Right hindlimb (tissue), 1 donor: ENCODE results near the gene NEDD9.

Source experiments
- DNase-seq: peaks from one replicate; pipeline ENCODE4 v3.0.0-alpha.2; 2018

NEDD9 gene

GRCh38 chr6:11232770-11233626, 530 bp upstream of the NEDD9 start:
- no peak for DNase-seq

GRCh38 chr6:11231564-11232192, 790 bp downstream of the NEDD9 start:
- DNase-seq, result no peak

GRCh38 chr6:11231108-11231463, 1.4 kb downstream of the NEDD9 start:
- DNase-seq, result no peak

- DNase-seq, result no peak
Measured at GRCh38 chr6:11230158-11231107, 2.0 kb downstream of the NEDD9 start.

DNA sequence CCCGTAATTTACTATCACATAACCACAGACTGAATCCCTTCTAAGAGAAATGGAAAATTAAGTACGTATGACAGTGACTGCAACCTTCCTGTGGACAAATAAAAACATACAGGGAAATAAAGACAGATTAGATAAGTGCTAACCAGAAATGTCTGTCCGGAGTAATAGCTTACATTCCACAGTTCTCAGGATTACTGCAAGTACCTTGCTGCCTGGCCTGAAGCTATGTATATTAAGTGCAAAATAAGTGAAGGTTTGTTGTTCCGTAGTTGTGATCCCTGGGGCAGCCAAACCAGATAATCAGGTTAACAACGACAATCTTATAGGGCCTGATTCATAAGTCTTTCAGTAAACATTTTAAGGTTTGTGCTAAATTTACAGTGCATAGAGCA, 2.8 kb downstream of the NEDD9 start:
- DNase-seq, result no peak

GRCh38 chr6:11228935-11229654, 3.4 kb downstream of the NEDD9 start:
- DNase-seq, result no peak

DNA sequence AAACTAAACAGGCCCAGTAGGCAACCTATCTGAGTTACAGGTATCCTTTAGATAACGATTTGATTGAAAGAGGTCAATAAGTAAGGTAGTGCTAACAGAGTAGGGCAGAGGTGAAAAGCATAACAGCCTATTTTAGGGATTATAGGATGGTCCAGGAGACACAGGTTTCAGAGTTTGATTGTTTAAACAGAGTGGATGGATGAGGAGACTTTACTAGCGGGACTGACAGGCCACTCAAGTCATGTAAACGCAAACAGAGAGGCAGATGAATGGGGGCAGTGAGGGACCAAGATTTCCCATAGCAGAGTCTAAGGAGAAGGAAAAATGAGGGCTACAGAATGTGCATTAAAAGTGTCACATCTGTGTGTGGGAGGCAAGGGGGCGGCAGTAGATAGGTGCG, 4.8 kb downstream of the NEDD9 start:
- no peak for DNase-seq

GRCh38 chr6:11226005-11226404, 6.5 kb downstream of the NEDD9 start:
- DNase-seq, result no peak

GRCh38 chr6:11224966-11225463, 7.5 kb downstream of the NEDD9 start:
- DNase-seq, result no peak

GRCh38 chr6:11224252-11224965, 8.1 kb downstream of the NEDD9 start:
- no peak for DNase-seq

- DNase-seq, result no peak
Measured at GRCh38 chr6:11223286-11223864, 9.1 kb downstream of the NEDD9 start.

DNA sequence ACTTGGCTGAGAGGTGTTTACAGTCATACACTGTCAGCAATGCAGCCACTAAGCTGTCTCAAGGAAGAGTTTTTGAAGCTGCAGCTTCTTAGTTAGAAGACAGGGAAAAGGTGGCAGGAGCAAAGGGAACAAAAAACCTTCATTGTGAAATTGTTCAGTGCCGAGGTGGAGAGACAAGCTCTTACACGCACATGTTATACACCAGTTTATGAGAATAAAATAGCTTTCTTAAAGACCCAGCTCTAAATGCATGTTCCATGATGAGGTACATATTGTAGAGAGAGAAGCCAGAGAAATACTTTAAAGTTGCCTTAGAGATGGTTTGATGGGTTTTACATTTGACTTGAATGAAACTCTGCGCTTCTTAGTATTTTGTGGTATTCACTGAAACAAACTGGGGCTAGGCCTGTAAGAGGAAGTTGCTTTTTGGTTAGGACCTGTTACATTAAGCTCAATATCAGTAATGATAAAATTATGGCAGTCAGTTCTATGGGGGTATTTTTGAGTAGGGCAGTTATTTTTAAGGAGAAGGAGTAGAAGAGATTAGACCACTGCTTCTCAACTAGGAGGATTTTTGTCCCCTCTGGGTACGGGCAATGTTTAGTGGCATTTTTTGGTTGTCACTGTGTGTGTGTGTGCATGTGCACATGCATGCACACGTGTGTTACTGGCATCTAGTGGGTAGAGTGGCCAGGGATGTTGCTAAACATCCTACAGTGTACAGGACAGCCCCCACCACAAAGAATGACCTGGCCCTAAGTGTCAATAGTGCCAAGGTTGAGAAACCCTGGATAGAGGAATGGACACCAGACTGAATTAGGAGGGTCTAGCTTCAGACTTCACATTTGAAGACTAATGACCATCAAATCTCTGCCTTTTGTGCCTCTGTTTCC, 9.8 kb downstream of the NEDD9 start:
- DNase-seq, result no peak

GRCh38 chr6:11221623-11222384, 10.7 kb downstream of the NEDD9 start:
- DNase-seq, result no peak

- DNase-seq, result no peak
Measured at GRCh38 chr6:11219400-11219834, 13.1 kb downstream of the NEDD9 start.

DNA sequence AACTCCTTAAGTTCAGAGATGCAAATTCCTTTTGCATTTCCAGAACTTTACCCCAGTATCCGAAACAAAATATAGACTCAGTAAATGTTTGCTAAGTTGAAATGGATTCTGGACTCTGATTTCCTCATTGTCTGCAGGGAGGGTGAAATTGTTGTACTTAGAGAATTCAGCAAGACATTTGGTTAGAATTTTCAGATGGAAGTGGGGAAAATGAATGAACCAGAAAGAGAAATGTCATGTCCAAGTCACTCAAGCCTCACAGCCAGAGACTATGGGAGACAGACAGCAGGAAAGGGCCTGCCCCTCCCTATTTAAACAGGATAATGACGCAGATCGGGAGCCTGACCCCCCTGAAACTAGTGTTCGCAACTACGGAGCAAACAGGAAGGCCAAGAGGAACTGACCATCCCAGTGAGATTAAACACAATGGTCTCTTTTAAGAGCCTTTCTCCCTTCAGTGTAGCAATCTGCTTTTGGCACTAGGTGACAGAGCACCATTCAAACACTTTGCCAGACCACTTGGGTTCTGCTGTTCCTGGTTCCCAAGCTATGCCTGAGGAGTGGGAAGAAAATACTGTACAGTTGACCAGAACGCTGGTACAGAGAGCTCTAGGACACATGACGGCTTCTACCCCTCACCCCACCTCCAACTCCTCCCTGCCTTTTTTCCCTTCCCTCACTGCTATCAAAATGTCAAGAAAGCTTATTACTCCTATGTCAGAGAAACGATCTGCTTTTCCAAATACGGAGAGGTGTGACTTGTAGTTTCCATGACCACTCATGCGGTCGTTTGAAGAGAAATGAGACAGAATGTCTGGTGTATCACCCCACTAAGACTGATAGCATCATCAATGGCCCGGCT, 13.7 kb downstream of the NEDD9 start:
- no peak for DNase-seq

- no peak for DNase-seq
Measured at GRCh38 chr6:11218102-11218442, 14.4 kb downstream of the NEDD9 start.

- no peak for DNase-seq
Measured at GRCh38 chr6:11217360-11218101, 14.9 kb downstream of the NEDD9 start.

DNA sequence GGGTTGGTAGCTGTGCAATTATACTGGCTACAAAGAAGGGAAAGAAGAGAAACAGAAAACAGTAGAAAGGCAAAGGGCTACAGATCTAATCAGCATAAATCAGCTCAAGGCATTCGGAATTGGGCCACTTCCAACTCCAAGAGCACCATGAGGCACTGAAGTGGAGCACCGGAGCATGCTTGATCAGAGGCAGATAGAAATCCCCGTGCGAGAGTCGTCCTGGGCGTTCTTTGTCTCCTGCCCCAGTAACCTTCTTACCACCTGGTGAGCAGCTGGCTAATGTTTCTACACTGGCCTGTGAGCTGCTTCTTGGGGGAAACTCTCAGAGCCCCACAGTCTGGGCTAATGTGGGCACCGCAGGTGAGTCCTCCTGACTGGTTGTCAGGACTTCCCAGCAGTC, 16.7 kb downstream of the NEDD9 start:
- DNase-seq, result no peak
